RWPE2 (cell line): Measurements from ENCODE around the gene ATR.

ENCODE experiments used
- ATAC-seq: fragments of 200-7000 bp; cut with Tn5 transposase; 3 replicates; pipeline ENCODE4 v1.9.1; 2021; ENCODE audit warnings: low read depth
- DNase-seq: peaks from one replicate; pipeline ENCODE4 v3.0.0-alpha.2; 2020; ENCODE audit warnings: low spot score
- H3K27ac ChIP-seq: fragments of 450-650 bp; 2 replicates; pipeline ENCODE4 v1.5.1; 2017; ENCODE audit warnings: mild to moderate bottlenecking; ENCODE audit not compliant: poor library complexity, severe bottlenecking
- H3K27me3 ChIP-seq: fragments of 250-450 bp; sonication (Bioruptor Pico); 2 replicates; pipeline ENCODE4 v1.5.1; 2021; ENCODE audit warnings: mild to moderate bottlenecking, moderate library complexity; ENCODE audit not compliant: insufficient read depth, poor library complexity, severe bottlenecking
- H3K36me3 ChIP-seq: fragments of 250-450 bp; sonication (Bioruptor Pico); 2 replicates; pipeline ENCODE4 v1.5.1; 2020; ENCODE audit warnings: low read depth, mild to moderate bottlenecking, moderate library complexity
- H3K4me1 ChIP-seq: fragments of 250-450 bp; sonication (Bioruptor Pico); 2 replicates; pipeline ENCODE4 v1.5.1; 2021; ENCODE audit warnings: mild to moderate bottlenecking, moderate library complexity; ENCODE audit not compliant: insufficient read depth, poor library complexity, severe bottlenecking
- H3K4me3 ChIP-seq: fragments of 250-450 bp; sonication (Bioruptor Pico); 2 replicates; pipeline ENCODE4 v1.5.1; 2021; ENCODE audit warnings: mild to moderate bottlenecking, moderate library complexity; ENCODE audit not compliant: severe bottlenecking
- H3K9me3 ChIP-seq: fragments of 250-450 bp; sonication (Bioruptor Pico); 2 replicates; pipeline ENCODE4 v1.5.1; 2021; ENCODE audit warnings: mild to moderate bottlenecking, moderate library complexity; ENCODE audit not compliant: severe bottlenecking
- CTCF ChIP-seq: fragments of 450-650 bp; IDR thresholded peaks from one replicate; pipeline ENCODE4 v1.5.1; 2017; ENCODE audit warnings: mild to moderate bottlenecking, moderate library complexity; ENCODE audit not compliant: poor library complexity, severe bottlenecking

ATR gene

GRCh38 chr3:142467768-142468167 is 110.8 kb downstream of the ATR start:
- DNase-seq: no peak
- no peak overlapping the region for H3K27ac ChIP-seq
- no peak overlapping the region for H3K4me3 ChIP-seq
- no peak for TF ChIP-seq CTCF
- no peaks in the 10 kb centered on the region for H3K9me3 ChIP-seq
- no peak for ATAC-seq
- no peaks in the 10 kb centered on the region for H3K4me1 ChIP-seq
- H3K27me3 ChIP-seq: no peaks in the 10 kb centered on the region
- H3K36me3 ChIP-seq: peaks cover 22% of the 10 kb centered on the region

- Histone ChIP-seq H3K36me3 (peaks cover 56% of the 10 kb centered on the region), H3K27me3 (no peaks in the 10 kb centered on the region), H3K9me3 (no peaks in the 10 kb centered on the region), H3K4me3 (no peak overlapping the region), H3K4me1 (no peaks in the 10 kb centered on the region), H3K27ac (no peak overlapping the region)
- ATAC-seq: no peak
- no peak for TF ChIP-seq CTCF
- DNase-seq: no peak
Measured at GRCh38 chr3:142460689-142461088, 117.8 kb downstream of the ATR start.

GRCh38 chr3:142459929-142460328 is 118.6 kb downstream of the ATR start:
- DNase-seq: no peak

GRCh38 chr3:142459096-142459495 is 119.4 kb downstream of the ATR start:
- no peaks in the 10 kb centered on the region for H3K4me1 ChIP-seq
- H3K27me3 ChIP-seq: no peaks in the 10 kb centered on the region
- no peak overlapping the region for H3K4me3 ChIP-seq
- H3K9me3 ChIP-seq: no peaks in the 10 kb centered on the region
- DNase-seq (no peak), ATAC-seq (no peak)
- no peak overlapping the region for H3K27ac ChIP-seq
- TF ChIP-seq CTCF: no peak
- peaks cover 51% of the 10 kb centered on the region for H3K36me3 ChIP-seq

More at GRCh38 chr3:142459929-142460328, 118.6 kb downstream of the ATR start:
- Histone ChIP-seq H3K4me1 (no peaks in the 10 kb centered on the region), H3K27me3 (no peaks in the 10 kb centered on the region), H3K4me3 (no peak overlapping the region), H3K27ac (no peak overlapping the region), H3K9me3 (no peaks in the 10 kb centered on the region), H3K36me3 (peaks cover 54% of the 10 kb centered on the region)
- no peak for ATAC-seq
- no peak for TF ChIP-seq CTCF

- no peak for TF ChIP-seq CTCF
- Histone ChIP-seq H3K27me3 (no peaks in the 10 kb centered on the region), H3K4me1 (peaks cover 13% of the 10 kb centered on the region), H3K27ac (no peak overlapping the region), H3K36me3 (peaks cover 29% of the 10 kb centered on the region), H3K4me3 (no peak overlapping the region), H3K9me3 (no peaks in the 10 kb centered on the region)
- ATAC-seq (no peak), DNase-seq (no peak)
Measured at GRCh38 chr3:142450881-142451280, 127.7 kb downstream of the ATR start.
